ENCODE data around the gene NPPB. TPM values are rescaled to one million over a fixed set of nuclear protein-coding genes. Genes with fewer than 3 reads are reported as not detected.

The NPPB gene
- total and polyA plus RNA-seq, 9 of the 15 experiments (the other 6 are each of a cell fraction or from before 2014, with no cell fraction given): not detected

GRCh38 chr1:11842154-11843041, 16.3 kb downstream of the NPPB start (continued):
- TF ChIP-seq ZNF518B (CRISPR knock-in tag; IDR thresholded peaks at IDR 0.05) (no peak), ZNF24 (IDR thresholded peaks at IDR 0.05) (peak; percentile 32; the same call in 1 of the 2 replicates), GABPB1 (CRISPR knock-in tag; IDR thresholded peaks at IDR 0.05) (peak; percentile 34; the same call in 1 of the 2 replicates), GABPB2 (CRISPR knock-in tag; conservative IDR thresholded peaks at IDR 0.05) (no peak), E2F8 (IDR thresholded peaks at IDR 0.05; ENCODE audit: low read depth, partially characterized antibody) (peak; percentile 77), ETV1 (tag; conservative IDR thresholded peaks at IDR 0.05; ENCODE audit: low read depth) (peak; percentile 68)

Measured in K562 (cell line).